Neutrophil (primary cell): ENCODE measurements around the gene C16orf82.
"Not testable (repeated sequence)": the region's sequence is repeated elsewhere in the genome, so short reads cannot be mapped to it uniquely, and the experiment has no call there.

ENCODE experiments used
- H3K27ac ChIP-seq: fragments of 200-600 bp; sonication (generic); 2 replicates; pipeline ENCODE4 v1.5.1; 2016; ENCODE audit warnings: mild to moderate bottlenecking, moderate library complexity
- H3K27me3 ChIP-seq: fragments of 200-600 bp; sonication (generic); 2 replicates; pipeline ENCODE4 v1.6.0; 2016; ENCODE audit warnings: mild to moderate bottlenecking
- H3K36me3 ChIP-seq: fragments of 200-600 bp; sonication (generic); 2 replicates; pipeline ENCODE4 v1.5.1; 2017
- H3K4me1 ChIP-seq, 2 experiments: fragments of 200-600 bp in 1 of 2; sonication (generic) in 1 of 2; 1 replicate in 1 of 2; 2 replicates in 1 of 2; pipeline versions ENCODE4 v1.5.1 to v1.6.1; 2013 to 2016; ENCODE audit warnings: low read depth in 1 of 2, low read length in 1 of 2, mild to moderate bottlenecking in 1 of 2, moderate library complexity in 1 of 2; ENCODE audit not compliant: control insufficient read depth in 1 of 2, insufficient read depth in 1 of 2
- H3K4me3 ChIP-seq, 2 experiments: fragments of 200-600 bp in 1 of 2; sonication (generic) in 1 of 2; 1 replicate in 1 of 2; 2 replicates in 1 of 2; pipeline ENCODE4 v1.5.1; 2013 to 2016; ENCODE audit warnings: low read depth in 1 of 2, low read length in 1 of 2, mild to moderate bottlenecking in 1 of 2, moderate library complexity in 1 of 2
- H3K9me3 ChIP-seq: fragments of 200-600 bp; sonication (generic); 2 replicates; pipeline ENCODE4 v1.5.1; 2016
- TF ChIP-seq, protein P1 (sequence below): fragments of 200-600 bp; sonication (generic); IDR thresholded peaks from 2 replicates; pipeline ENCODE4 v1.5.1; 2016; ENCODE audit warnings: antibody characterized with exemption

The C16orf82 gene

DNA sequence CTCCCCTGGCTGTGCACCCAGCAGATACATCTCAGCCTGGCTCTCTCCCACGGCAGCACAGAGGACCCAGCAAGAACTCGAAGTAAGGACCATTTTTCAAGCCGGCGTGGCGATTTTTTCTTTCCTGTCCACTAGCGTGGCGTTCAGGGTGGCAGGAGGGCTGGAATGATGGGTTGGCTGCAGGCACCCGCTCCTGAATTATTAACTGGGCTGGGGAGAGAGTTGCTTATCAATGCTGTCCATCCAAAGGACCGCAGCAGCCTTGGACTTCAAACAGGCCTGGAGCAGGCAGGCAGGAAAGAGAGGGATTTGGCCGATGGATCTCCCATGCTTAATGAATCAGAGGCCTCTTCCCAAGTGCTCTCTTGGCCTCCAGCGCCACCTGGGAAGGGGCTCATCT, 7.0 kb downstream of the C16orf82 start:
- TF ChIP-seq, protein P1, sequence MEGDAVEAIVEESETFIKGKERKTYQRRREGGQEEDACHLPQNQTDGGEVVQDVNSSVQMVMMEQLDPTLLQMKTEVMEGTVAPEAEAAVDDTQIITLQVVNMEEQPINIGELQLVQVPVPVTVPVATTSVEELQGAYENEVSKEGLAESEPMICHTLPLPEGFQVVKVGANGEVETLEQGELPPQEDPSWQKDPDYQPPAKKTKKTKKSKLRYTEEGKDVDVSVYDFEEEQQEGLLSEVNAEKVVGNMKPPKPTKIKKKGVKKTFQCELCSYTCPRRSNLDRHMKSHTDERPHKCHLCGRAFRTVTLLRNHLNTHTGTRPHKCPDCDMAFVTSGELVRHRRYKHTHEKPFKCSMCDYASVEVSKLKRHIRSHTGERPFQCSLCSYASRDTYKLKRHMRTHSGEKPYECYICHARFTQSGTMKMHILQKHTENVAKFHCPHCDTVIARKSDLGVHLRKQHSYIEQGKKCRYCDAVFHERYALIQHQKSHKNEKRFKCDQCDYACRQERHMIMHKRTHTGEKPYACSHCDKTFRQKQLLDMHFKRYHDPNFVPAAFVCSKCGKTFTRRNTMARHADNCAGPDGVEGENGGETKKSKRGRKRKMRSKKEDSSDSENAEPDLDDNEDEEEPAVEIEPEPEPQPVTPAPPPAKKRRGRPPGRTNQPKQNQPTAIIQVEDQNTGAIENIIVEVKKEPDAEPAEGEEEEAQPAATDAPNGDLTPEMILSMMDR, result no peak
- H3K4me3 ChIP-seq, result no peak overlapping the region
- H3K36me3 ChIP-seq, result no peaks in the 10 kb centered on the region
- no peaks in the 10 kb centered on the region for H3K4me1 ChIP-seq
- no peaks in the 10 kb centered on the region for H3K9me3 ChIP-seq
- H3K27me3 ChIP-seq, result peaks cover 8% of the 10 kb centered on the region
- H3K27ac ChIP-seq, result no peak overlapping the region

DNA sequence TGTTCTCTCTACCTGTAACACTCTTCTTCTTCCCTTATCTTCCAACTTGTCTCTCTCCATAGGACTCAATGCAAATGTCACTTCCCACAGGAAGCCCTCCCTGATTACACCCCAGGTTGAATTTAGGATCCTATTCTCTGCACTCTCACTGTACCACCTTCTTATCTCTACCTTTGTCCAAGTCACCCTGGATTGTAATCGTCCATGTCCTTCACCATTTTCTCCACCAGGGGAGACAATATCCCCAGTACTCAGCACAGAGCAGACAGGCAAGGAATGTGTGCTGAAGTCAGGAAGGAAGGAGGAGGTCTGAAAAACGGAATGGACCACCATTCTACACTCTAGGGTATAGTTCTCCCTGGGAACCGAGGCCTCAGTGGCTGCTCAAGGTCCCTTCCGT, 14.2 kb downstream of the C16orf82 start:
- no peak overlapping the region for H3K27ac ChIP-seq
- H3K9me3 ChIP-seq, result no peaks in the 10 kb centered on the region
- TF ChIP-seq, protein P1, result no peak
- H3K4me3 ChIP-seq, result no peak overlapping the region
- no peaks in the 10 kb centered on the region for H3K36me3 ChIP-seq
- no peaks in the 10 kb centered on the region for H3K4me1 ChIP-seq
- peaks cover 44% of the 10 kb centered on the region for H3K27me3 ChIP-seq

DNA sequence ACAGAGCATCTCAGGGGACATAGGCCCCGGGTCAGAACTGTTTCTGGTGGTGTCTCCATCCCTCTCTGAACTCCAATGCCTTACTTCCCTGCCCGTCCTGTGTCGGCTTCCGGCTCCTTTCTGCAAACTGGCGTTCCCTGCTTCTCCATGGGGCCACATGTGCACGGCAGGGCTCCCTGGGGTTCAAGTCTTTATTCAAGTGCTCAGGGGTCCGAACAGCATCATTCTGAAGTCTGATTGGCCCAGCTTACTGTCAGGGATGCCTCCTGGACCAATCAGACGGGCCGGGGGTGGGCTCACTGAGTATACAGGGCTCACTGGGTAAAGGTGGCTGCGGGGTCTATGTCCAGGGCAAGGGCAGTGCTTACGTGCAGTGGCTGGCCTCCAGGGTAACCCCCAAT, 17.1 kb downstream of the C16orf82 start:
- Histone ChIP-seq H3K4me1 (no peaks in the 10 kb centered on the region), H3K27ac (no peak overlapping the region)

DNA sequence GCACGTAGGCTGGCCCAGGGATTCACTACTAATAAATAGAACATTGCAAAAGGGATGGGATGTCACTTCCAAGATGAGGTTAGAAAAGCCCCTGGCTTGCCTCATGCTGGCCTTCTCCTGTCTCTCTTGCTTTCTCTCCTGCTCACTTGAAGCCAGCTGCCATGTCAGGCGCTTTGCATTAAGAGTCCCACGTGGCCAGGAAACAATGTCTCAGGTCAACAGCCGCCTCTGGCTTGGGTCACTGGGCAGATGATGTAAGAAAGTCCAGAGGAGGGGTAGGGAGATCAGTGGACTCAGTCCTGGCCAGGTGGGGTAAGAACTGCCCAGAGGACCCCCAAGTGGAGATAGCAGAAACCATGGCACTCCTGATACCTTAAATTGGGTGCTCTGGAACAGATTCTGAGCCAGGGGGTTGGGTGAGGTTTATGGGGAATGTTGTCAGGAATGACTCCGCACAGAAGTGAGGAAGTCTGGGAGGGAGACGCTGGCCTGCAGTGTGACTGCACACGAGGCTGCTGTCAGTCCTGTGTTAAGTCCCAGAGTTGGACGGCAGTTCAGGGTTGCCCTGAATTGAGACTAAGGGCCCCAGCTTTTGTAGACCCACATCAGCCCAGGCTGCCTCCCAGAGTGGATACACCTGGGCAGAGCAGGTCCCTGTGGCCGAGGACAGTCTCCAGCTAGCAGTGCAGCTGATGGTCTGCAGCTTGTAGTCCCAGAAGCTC, 17.7 kb downstream of the C16orf82 start:
- no peak overlapping the region for H3K27ac ChIP-seq
- H3K9me3 ChIP-seq, result no peaks in the 10 kb centered on the region
- peaks cover 45% of the 10 kb centered on the region for H3K27me3 ChIP-seq
- no peak overlapping the region for H3K4me3 ChIP-seq
- TF ChIP-seq, protein P1, result no peak
- no peaks in the 10 kb centered on the region for H3K36me3 ChIP-seq
- no peaks in the 10 kb centered on the region for H3K4me1 ChIP-seq

More for the DNA sequence above, 17.1 kb downstream of the C16orf82 start:
- H3K36me3 ChIP-seq, result no peaks in the 10 kb centered on the region
- H3K27me3 ChIP-seq, result peaks cover 50% of the 10 kb centered on the region
- TF ChIP-seq, protein P1, result no peak
- no peaks in the 10 kb centered on the region for H3K9me3 ChIP-seq
- no peak overlapping the region for H3K4me3 ChIP-seq

DNA sequence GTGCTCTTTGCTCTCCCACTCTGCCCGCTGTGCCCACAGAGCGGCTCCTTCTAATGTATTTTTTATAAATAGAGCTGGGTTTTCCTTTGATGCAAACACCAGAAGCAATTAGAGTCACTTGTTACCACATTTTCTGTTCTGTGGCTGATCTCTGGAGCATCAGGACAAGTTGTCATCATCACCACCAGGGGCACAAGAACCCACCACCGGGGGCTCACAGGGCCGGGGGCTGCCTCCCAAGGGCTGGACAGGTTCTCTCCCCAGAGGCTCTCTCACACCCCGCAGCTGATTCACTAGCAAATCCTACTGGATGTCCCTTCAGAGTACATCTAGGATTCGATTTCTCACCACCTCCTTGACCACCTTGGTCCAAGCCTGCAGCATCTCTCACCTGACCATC, 18.5 kb downstream of the C16orf82 start:
- no peak overlapping the region for H3K27ac ChIP-seq
- TF ChIP-seq, protein P1, result no peak
- H3K36me3 ChIP-seq, result no peaks in the 10 kb centered on the region
- no peaks in the 10 kb centered on the region for H3K4me1 ChIP-seq
- peaks cover 46% of the 10 kb centered on the region for H3K27me3 ChIP-seq
- H3K4me3 ChIP-seq, result no peak overlapping the region
- H3K9me3 ChIP-seq, result no peaks in the 10 kb centered on the region

DNA sequence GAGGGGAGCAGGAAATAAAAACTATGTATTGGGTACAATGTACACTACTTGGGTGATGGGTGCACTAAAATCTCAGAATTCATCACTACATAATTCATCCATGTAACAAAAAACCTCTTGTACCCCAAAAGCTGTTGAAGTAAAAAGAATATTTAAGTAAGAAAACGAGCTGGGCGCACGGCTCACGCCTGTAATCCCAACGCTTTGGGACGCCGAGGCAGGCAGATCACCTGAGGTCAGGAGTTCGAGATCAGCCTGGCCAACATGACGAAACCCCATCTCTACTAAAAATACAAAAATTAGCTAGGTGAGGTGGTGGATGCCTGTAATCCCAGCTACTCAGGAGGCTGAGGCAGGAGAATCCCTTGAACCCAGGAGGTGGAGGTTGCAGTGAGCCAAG, 19.3 kb downstream of the C16orf82 start:
- not testable (repeated sequence) for H3K27ac ChIP-seq, H3K4me3 ChIP-seq

More for the DNA sequence above, 19.3 kb downstream of the C16orf82 start:
- H3K27me3 ChIP-seq, result peaks cover 55% of the 10 kb centered on the region
- H3K36me3 ChIP-seq, H3K4me1 ChIP-seq, H3K9me3 ChIP-seq: not testable (repeated sequence)
